Stomach (tissue), 9 donors: ENCODE data around the gene IMPDH1. TPM values are rescaled to one million over a fixed set of nuclear protein-coding genes. Genes with fewer than 3 reads are reported as not detected.

Experiments used
- DNase-seq, 2 donors: peaks; one replicate each; pipeline versions ENCODE4 v3.0.0 to v3.0.0-alpha.2; 2013 to 2019
- H3K27ac ChIP-seq, 5 donors: fragments of 200-600 bp in 4 of 5; sonication (generic) in 4 of 5; one replicate each; pipeline ENCODE4 v1.5.1; 2013 to 2019; ENCODE audit warnings: mild to moderate bottlenecking in 1 of 5, moderate library complexity in 1 of 5
- H3K27me3 ChIP-seq, 3 donors: fragments of 200-600 bp; sonication (generic); one replicate each; pipeline ENCODE4 v1.5.1; 2017 to 2019; ENCODE audit warnings: mixed run types in 1 of 3
- H3K36me3 ChIP-seq, 4 donors: fragments of 200-600 bp; sonication (generic); 1 replicate in 3 of 4; 2 replicates in 1 of 4; pipeline ENCODE4 v1.5.1; 2016 to 2019
- H3K4me1 ChIP-seq, 4 donors: fragments of 200-600 bp; sonication (generic); one replicate each; pipeline ENCODE4 v1.5.1; 2016 to 2019
- H3K4me3 ChIP-seq, 4 donors: fragments of 200-600 bp; sonication (generic) in 3 of 4; one replicate each; pipeline ENCODE4 v1.5.1; 2016 to 2019; ENCODE audit warnings: mild to moderate bottlenecking in 1 of 4
- H3K9me3 ChIP-seq, 4 donors: fragments of 200-600 bp; sonication (generic); one replicate each; pipeline ENCODE4 v1.5.1; 2016 to 2019
- CTCF ChIP-seq, 7 experiments: fragments of 450-650 bp in 4 of 7; fragments of 200-600 bp in 3 of 7; sonication (generic) in 3 of 7; IDR thresholded peaks; one replicate each; pipeline ENCODE4 v1.5.1; 2016 to 2019; ENCODE audit warnings: antibody characterized with exemption in 7 of 7, control low read depth in 2 of 7, mild to moderate bottlenecking in 1 of 7
- EP300 ChIP-seq: sonication (generic); formaldehyde crosslinking; IDR thresholded peaks from one replicate; pipeline ENCODE4 v1.6.1; 2017; ENCODE audit warnings: antibody characterized with exemption
- POLR2A ChIP-seq, 4 donors: fragments of 450-650 bp; IDR thresholded peaks; one replicate each; pipeline ENCODE4 v1.6.1; 2016; ENCODE audit warnings: antibody characterized with exemption in 4 of 4, control low read depth in 2 of 4, mild to moderate bottlenecking in 1 of 4, moderate library complexity in 1 of 4
- POLR2AphosphoS5 ChIP-seq, 3 donors: sonication (generic); formaldehyde crosslinking; IDR thresholded peaks; one replicate each; pipeline ENCODE4 v1.6.1; 2016; ENCODE audit warnings: antibody characterized with exemption in 3 of 3
- WGBS, 5 donors: extraction: QIAGEN DNeasy Blood & Tissue Kit in 3 of 5; methylation state at CpG; one replicate each; pipeline versions ENCODE4 v1.1.5 to v1.1.7; 2013 to 2018; 5-methylcytosine and 5-hydroxymethylcytosine counted together
- intact Hi-C: fragments of 100-400 bp; cut with DNase I; formaldehyde crosslinking; loops from one replicate; pipeline ENCODE4 v1.15.1; 2023; ENCODE audit warnings: low total_unique reads
- polyA plus RNA-seq, 3 donors: library from polyadenylated mRNA; stranded (reverse); fragments of 200-250 nt; gene quantifications; one replicate each; pipeline ENCODE4 v1.2.3, GENCODE V29; 2013
- total RNA-seq, 5 donors: library from RNA; depleted of rRNA; stranded (reverse); fragments of >200 nt; gene quantifications; one replicate each; pipeline versions ENCODE4 v1.1.0 to v1.2.3, GENCODE V29; 2014 to 2016
- donor health status: healthy with polysubstance abuse.
- donor health status: Bipolar disorder and iron deficiency.
- donor health status: healthy.

IMPDH1 gene
- total and polyA plus RNA-seq, 8 donors, result 32.7 to 188 (median 69.0) TPM

- intact Hi-C loops, result no loop called here
- peak; percentile 76 to 95 (median 77) for TF ChIP-seq POLR2AphosphoS5 (IDR thresholded peaks at IDR 0.05)
- no peak for TF ChIP-seq CTCF (IDR thresholded peaks at IDR 0.05)
- TF ChIP-seq POLR2A (IDR thresholded peaks at IDR 0.05), result no peak
- TF ChIP-seq EP300, result peak; percentile 86
- H3K36me3 ChIP-seq, result peaks cover 0 to 12% (median 8%) of the 10 kb centered on the region in 4 donors
- no peaks in the 10 kb centered on the region for H3K9me3 ChIP-seq
- H3K27me3 ChIP-seq, result no peaks in the 10 kb centered on the region
- DNase-seq, result peak; percentile 88 to 96
- H3K27ac ChIP-seq, result peak overlapping the region; percentile 90 to 96 (median 95)
- H3K4me3 ChIP-seq, result peak overlapping the region in 3 of 4 donors; percentile 22 to 84 (median 73)
- WGBS, 5 donors, result 15 to 29% (median 21%) methylated on average over 22 to 23 of the region's 23 CpGs
- peaks cover 44 to 61% (median 56%) of the 10 kb centered on the region in 4 donors for H3K4me1 ChIP-seq
These were observed 44.3 kb upstream of the IMPDH1 start for GRCh38 chr7:128453836-128454804.

GRCh38 chr7:128452552-128452951 is 42.8 kb upstream of the IMPDH1 start:
- TF ChIP-seq EP300 (no peak), CTCF (IDR thresholded peaks at IDR 0.05) (no peak), POLR2AphosphoS5 (IDR thresholded peaks at IDR 0.05) (no peak), POLR2A (IDR thresholded peaks at IDR 0.05) (no peak)
- H3K9me3 ChIP-seq, result no peaks in the 10 kb centered on the region
- H3K4me1 ChIP-seq, result peaks cover 36 to 45% (median 44%) of the 10 kb centered on the region in 4 donors
- no peaks in the 10 kb centered on the region for H3K27me3 ChIP-seq
- H3K27ac ChIP-seq, result peak overlapping the region in 2 of 5 donors; percentile 95 to 96
- no peak overlapping the region for H3K4me3 ChIP-seq
- H3K36me3 ChIP-seq, result peaks cover 0 to 7% (median 5%) of the 10 kb centered on the region in 4 donors
- 61 to 77% (median 73%) methylated on average over 1 of the region's 1 CpG for WGBS, 5 donors
- intact Hi-C loops, result no loop called here
- no peak for DNase-seq

GRCh38 chr7:128450913-128451312 is 41.1 kb upstream of the IMPDH1 start:
- 87 to 96% (median 94%) methylated on average over 5 of the region's 5 CpGs for WGBS, 5 donors

More at GRCh38 chr7:128450913-128451312, 41.1 kb upstream of the IMPDH1 start:
- H3K36me3 ChIP-seq, result no peaks in the 10 kb centered on the region
- intact Hi-C loops, result no loop called here
- peaks cover 21 to 29% (median 28%) of the 10 kb centered on the region in 4 donors for H3K4me1 ChIP-seq
- H3K27ac ChIP-seq, result peak overlapping the region in 1 of 5 donors; percentile 27
- H3K4me3 ChIP-seq, result no peak overlapping the region
- H3K27me3 ChIP-seq, result no peaks in the 10 kb centered on the region
- no peak for DNase-seq
- TF ChIP-seq EP300 (no peak), CTCF (IDR thresholded peaks at IDR 0.05) (no peak), POLR2AphosphoS5 (IDR thresholded peaks at IDR 0.05) (no peak), POLR2A (IDR thresholded peaks at IDR 0.05) (no peak)
- no peaks in the 10 kb centered on the region for H3K9me3 ChIP-seq
